DMS153 treated with DMSO at 0.1 percent for 48 hours (cell line): Measurements from ENCODE around the gene ELMO2.

Source experiments
- DNase-seq: peaks from one replicate; lab custom pipeline; 2025; ENCODE audit not compliant: unreplicated experiment; lab: John Stamatoyannopoulos, UW

The ELMO2 gene, protein sequence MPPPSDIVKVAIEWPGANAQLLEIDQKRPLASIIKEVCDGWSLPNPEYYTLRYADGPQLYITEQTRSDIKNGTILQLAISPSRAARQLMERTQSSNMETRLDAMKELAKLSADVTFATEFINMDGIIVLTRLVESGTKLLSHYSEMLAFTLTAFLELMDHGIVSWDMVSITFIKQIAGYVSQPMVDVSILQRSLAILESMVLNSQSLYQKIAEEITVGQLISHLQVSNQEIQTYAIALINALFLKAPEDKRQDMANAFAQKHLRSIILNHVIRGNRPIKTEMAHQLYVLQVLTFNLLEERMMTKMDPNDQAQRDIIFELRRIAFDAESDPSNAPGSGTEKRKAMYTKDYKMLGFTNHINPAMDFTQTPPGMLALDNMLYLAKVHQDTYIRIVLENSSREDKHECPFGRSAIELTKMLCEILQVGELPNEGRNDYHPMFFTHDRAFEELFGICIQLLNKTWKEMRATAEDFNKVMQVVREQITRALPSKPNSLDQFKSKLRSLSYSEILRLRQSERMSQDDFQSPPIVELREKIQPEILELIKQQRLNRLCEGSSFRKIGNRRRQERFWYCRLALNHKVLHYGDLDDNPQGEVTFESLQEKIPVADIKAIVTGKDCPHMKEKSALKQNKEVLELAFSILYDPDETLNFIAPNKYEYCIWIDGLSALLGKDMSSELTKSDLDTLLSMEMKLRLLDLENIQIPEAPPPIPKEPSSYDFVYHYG

DNA sequence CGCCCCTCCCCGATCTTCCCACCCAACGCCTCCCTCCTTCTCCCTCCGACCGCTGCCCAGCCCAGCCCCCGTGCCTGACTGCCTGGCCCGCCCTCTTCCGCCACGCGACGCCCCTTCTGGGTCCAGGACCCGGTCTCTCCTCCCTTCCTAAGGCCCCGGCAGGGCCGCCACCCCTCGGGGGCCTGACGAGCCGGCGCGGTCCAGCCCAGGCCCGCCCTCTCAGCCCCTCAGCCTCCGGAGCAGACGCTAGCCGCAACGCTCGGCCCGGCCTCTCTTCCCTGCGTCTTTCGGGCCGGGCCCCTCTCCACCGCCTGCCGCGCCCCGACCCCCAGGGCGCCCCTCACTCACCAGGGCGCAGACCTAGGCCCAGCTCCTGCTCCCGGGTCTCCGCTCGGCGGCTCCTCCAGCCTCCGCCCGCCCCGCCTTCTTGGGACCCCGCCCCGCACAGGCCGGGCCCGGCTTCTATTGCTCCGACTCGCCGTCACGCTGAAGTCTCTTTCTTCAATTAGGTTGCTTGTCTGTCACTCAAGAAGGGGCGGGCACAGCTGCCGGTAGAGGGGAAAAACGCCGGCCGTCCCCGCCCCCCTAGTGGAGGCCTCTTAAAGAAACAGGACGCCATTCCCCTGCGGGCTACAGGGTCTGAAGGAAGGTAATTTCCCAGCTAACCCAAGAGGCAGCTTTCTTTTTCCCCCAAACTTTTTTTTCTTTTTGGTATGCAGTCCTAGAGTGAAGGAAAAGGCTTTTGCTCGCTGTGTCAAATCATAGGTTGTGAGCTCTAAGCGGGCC lies at the start of gene ELMO2:
Gene ELMO2, minus strand, starts transcription at position 416 of the 786 bp plus-strand sequence. CDS start 12,133 bp downstream, outside the sequence.
- peak; percentile 98 for DNase-seq

DNA sequence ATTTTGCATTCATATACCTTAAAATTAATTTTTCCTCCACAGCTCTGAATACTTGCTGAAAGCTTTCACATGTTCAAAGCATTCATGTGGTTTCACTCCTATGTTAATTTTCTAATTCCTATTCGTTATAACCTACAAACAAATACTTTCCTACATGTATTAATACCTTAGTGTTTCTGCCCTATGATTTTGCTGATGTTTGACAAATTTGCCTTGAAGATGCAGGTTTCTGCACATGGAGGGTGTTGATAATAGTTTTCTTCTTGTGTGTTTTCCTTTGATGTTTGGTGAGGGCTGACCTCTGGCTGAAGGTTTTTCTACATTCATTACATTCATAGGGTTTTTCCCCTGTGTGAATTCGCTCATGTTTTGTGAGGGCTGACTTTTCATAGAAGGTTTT lies 49.3 kb upstream of the ELMO2 start:
- DNase-seq = no peak

DNA sequence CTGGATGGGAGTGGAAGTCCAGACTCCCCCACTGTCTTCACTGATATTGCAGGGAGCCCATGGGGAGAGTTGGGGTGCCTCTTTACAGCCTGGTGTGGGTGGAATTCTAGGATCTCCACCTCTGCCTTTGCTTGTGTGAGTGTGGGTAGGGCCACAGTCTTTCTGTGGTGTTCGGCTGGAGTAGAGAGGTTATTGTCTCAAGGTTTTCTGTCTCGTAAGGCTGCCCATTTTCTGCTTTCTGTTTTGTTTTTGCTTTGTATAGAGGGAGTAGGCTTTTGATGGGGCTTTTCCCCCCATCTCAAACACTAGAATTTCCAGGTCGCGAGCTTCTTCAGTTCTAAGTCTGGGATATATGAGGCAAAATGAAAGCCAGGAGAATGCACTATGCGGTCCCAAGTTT lies 40.4 kb upstream of the ELMO2 start:
- DNase-seq = no peak

DNA sequence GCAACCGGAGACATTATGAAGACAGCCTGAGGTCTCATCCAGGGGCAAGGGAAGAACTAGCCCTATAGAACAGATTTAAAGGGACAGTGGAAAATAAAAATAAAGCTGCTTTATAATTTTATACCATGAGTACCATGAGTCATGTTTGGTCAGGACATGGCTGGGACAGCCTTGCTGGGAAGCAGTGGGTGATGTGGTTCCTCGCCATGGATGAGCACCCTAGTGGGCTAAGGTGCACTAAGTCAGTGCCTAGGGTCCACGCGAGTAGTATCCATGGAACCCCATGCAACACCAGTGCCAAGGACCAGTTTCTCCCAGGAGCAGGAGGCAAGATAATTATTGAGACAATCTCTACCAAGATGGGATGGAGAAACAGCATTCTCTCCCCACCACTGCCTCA lies 33.4 kb upstream of the ELMO2 start:
- no peak for DNase-seq

DNA sequence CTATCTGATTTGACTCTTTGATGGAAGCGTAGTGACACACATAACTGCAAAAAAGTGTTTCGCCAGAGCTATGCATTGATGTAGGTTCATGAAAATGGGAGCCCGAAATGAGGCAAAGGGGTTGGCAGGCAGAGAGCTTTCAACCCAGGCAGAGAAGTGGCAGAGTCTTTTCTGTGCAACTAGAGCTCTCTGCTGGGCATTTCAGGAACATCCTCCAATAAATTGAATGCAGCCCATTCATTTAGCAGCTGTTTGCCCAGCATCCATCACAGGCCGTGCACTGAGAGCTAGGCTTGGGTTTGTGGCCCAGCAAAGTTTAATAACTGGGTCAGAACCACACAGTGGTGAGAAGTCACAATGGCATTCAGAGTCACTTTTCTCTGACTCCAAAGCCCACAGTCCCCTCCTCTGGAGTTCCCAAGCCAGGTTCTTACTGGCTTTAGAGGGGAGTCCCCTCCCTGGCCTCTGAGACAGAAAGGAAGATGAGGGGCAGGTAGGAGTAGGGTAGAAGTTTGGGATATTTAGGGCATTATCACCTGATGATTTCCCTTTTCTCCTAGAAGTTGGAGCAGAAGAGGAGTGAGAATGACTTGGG lies 31.8 kb upstream of the ELMO2 start:
- peak; percentile 45 for DNase-seq

DNA sequence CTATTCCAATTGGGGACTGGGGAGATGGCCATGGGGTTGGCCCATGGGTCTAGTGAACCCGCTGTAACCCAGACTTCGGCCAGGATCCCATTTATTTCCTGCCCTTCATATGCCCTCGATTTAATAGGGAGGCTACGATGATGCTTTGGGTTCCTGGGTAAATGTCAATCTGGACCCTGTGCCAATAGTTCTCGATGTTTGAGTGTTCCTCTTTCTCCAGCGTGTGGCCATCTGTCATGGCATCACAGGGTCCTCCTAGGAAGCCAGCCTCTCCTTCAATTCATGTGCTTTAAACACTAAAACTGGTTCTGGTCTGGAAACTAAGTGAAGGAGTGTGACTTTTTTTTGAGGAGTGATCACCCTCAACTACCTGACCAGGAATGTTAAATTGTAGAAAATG lies 28.7 kb upstream of the ELMO2 start:
- DNase-seq = no peak

DNA sequence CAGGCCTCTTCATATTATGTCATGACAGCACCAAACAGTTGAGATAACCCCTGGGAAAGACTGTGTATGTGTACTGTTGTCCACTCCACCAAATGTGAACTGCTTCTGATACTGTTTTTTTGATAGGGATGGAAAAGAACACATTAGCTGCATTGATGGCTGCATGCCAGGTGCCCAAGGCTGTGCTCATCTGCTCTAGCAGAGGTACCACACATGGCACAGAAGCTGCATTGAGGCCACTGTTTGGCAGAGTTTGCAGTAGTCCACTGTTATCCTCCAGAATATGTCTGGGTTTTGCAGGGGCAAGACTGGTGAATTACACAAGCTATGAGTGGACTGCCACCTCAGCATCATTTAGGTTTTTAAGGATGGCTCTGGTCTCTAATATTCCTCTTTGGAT lies 28.2 kb upstream of the ELMO2 start:
- DNase-seq = no peak

DNA sequence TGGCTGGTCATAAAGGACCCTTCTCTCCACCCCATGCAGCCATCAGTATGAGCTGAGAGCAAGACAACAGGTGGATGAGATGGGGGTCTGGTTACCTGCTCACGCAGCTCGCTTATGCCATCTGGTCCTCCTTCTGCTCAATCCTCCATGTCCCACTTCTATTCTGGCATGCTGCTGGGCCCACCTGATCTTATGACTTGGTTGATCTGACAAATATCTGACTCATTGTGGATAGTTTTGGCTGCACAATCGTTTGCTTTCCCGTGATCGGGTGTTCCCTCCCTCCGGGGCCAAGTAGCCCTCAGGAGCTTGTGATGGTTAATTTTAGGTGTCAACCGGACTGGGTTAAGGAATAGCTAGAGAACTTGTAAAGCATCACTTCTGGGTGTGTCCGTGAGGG lies 26.6 kb upstream of the ELMO2 start:
- DNase-seq = no peak

DNA sequence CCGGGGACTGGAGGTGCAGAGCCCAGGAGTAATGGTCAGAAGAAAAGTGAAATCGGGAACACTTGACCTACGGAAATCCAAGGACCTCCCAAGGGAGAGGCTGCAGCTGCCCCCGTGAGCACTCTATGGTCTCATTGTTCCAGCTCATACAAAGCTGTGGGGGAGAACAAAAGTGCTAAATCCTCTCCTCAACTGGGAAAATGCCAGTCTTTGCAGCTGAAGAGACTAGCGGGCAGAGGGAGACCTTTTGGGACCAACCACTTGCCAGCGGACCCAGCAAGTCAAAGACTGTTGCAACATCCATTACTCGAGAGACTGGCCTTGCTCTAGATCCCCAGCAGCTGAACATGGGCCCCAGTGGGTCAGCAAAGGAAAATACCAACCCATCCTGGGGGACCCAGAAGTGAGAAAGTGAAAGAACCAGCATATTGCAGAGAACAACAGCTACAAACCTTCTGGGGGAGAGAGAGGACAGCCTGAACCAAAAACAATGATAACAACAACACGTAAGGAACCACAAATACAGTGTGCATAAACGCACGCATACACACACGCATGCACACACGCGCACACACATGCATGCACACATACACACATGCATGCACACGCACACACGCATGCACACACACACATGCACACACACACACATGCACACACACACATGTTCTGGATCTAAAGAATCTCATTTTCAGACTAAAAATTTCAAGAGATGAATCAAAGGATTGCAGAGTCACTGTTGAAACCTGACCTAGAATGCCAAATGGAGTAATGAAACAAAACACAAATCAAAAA lies 24.7 kb upstream of the ELMO2 start:
- DNase-seq = no peak

DNA sequence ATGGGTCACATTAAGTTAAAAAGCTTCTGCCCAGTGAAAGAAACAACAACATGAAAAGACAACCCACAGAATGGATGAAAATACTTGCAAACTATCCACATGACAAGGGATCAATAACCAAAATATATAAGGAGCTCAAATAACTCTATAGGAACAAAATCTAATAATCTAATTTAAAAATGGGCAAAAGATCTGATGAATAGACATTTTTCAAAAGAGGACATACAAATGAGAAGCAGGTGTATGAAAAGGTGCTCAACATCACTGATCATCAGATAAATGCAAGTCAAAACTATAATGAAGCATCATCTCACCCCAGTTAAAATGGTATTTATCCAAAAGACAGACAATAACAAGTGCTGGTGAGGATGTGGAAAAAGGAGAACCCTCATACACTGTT lies 21.0 kb upstream of the ELMO2 start:
- no peak for DNase-seq

DNA sequence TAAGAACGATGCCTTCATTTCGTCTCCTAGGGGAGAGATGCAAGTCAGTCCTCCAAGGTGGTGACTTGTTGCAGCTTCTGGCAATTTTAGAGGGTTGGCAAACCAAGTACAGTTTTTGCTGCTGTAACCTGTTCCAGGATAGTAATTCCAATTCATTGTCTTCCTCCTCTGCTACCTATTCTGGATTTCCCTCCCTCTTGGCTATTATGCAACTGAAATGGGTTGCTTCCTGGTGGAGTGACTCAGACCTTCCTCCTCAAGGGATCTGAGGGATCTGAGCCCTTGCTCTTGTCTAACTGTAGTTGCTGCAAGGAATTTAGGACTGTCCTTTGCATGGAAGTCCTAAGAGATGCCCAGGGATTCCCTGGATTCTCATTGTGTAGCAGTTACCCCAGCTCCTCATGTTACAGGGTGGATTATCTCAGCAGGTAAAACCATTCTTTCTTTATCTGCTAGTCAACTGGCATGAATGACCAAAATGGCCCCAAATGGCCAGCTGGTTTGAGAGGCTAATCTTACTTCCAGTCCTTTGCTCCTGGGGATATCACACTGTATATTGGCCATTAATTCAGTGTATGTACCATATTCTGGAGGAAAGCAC lies 17.6 kb upstream of the ELMO2 start:
- DNase-seq = no peak

DNA sequence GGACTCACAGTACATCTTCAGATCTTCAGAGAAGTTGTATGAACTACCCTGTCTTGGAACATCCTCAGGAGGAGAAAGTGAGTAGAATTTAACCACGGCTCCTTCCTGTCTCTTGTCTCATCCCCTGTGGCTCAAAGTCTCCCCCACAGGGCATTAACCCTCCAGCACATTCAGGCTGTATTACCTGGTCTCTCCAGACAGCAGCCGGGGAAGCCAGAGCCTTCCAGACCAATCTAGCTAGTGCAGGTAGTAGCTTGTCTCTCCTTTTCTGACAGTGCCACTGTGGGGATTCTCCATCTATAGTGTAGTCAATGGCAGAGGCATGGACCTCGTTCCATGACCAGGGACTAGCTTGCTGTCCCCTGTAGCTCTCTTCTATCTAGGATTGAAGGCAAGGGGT lies 16.9 kb upstream of the ELMO2 start:
- no peak for DNase-seq

DNA sequence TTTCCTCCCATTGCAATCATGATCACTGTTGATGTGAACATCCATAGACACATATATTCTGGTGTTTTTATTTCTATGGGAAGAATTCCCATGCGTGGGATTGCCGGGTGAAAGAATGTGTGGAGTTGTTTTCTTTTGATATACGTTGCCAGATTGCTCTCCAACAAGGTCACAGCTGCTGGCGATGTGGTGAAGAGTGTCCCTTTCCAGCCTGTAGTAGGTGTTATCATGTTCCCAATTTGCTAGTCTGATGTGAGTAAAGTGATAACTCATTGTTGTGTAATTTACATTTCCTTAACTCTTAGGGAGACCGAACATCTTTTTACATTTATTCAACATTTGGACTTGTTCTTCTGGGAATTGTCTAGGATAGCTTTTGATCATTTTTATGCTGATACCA lies 14.5 kb upstream of the ELMO2 start:
- no peak for DNase-seq

DNA sequence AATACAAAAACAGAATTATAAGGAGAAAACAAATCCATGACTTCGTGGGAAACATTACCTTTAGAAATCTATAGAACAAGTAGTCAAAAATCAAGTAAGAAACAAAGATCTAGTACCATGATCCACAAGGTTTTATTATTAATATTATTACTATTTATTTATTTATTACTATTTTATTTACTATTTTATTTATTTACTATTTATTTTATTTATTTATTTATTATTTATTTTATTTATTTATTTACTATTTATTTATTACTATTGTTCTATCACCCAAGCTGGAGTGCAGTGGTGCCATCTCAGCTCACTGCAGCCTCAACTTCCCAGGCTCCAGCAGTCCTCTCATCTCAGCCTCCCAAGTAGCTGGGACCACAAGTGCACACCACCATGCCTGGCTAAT lies 13.5 kb upstream of the ELMO2 start:
- DNase-seq = no peak

DNA sequence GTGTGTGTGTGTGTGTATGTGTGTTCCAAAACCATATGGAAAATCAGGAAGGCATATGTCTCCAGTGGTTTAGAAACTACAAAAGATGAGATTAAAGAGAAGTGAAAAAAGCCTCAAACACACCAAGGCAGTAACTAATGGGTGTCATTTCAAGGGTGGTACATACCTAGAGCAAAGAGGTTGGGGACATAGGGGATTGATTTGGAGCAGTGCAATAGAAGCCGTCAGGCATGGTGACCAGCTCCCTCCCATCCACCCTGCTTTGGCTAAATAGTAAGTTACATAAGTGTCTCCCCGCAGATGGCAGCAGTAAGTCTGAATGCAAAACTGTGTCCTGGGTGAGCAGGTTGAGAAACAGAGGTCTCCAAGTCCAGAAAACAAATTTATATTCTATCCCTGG lies 10.4 kb upstream of the ELMO2 start:
- no peak for DNase-seq

DNA sequence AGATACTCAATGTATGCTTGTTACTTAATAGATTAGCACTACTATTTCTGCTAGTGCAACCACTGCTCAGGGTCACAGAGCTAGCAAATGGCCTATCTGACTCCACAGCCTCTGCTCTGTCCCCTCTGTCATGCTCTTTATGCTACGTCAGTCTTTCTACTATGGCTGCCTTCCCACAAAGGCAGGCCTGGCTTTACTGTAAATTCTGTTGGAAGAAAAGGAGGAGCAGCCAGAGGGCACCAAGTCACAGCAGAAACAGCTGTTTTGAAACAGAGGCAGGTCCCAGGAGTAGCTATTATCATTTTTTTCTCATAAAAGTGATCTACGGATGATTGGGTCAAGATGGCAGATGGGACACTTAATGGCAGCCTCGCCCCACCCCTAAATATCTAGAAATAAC lies 10.0 kb upstream of the ELMO2 start:
- no peak for DNase-seq

DNA sequence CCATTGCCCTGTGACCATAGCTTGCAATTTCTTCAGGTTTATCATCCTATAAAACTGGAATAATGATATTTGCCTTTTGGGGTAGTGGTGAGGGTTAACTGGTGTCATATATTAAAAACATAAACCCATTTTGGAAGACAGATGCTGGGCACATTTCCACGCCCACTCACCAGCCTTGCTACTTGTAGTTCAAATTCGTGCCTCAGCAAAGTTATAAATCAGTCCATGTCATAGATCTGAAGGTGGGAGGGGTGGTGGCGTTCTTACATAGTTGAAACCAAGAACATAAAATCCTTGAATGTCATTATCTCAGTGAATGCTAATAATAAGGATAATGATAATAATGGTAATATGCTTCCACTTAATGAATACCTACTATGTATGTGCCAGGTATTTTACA lies 9.4 kb upstream of the ELMO2 start:
- DNase-seq = no peak

DNA sequence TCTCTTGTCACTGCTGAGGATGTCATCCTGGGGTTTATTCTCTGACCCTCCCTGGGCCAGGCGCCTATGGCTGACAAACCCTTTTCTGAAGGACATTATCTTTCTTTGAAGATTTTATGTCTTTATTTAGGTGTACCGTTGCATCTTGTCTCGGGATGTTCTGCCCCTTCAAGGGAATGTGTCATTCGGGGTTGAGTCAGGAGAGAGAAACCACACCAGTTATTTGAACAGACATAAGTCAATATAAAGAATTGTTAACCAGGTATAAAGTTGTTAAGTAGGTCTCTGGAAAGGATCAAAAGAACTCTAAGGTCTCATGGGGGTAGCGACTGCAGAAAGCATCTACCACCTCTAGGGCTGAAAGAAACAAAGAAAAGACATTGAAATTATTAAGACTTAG lies 8.2 kb upstream of the ELMO2 start:
- DNase-seq = no peak

DNA sequence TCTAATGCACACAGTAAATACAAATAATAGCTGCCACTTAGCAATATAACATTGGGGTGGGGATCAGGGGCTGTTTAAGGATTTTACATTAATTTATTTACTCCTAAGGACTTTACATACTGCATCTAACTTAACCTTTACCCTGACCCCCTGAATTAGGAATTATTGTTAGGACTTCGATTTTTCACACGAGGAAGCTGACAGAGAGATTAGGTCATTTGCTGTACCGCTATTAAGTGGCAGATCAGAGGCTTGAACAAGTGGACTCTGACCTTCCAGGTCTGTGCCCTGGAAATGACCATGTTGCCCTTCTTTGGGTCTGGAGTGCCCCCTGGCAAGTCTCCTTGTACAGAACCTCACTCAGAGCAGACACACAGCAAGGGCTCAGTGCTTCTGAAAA lies 5.2 kb upstream of the ELMO2 start:
- no peak for DNase-seq

DNA sequence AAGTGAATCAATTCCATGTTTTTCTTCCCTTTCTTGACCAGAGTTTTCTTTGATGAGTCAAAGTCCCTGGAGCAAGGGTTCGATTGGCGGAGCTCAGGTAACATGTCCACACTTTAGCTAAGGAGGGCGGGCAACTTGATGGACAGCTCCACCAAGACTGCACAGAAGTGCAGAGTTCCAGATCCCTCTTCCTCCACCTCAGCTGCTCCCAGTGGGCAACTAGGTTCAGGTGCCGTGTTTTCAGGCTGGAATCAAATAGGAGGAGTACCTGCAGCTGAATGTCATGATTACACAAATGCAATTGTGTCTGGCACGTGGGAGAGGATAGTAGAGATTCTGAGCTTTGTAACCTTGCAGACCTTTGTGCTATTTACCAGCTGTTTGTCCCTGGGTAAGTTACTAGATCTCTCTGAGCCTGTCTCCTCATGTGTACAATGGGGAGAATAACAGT lies 1.9 kb upstream of the ELMO2 start:
- DNase-seq = no peak
